ENCODE measurements around the gene RNU4-1. TPM values are rescaled to one million over a fixed set of nuclear protein-coding genes. Genes with fewer than 3 reads are reported as not detected.

RNU4-1 gene
- total RNA-seq, 1 donor from 2014 or later = 2,088 TPM

DNA sequence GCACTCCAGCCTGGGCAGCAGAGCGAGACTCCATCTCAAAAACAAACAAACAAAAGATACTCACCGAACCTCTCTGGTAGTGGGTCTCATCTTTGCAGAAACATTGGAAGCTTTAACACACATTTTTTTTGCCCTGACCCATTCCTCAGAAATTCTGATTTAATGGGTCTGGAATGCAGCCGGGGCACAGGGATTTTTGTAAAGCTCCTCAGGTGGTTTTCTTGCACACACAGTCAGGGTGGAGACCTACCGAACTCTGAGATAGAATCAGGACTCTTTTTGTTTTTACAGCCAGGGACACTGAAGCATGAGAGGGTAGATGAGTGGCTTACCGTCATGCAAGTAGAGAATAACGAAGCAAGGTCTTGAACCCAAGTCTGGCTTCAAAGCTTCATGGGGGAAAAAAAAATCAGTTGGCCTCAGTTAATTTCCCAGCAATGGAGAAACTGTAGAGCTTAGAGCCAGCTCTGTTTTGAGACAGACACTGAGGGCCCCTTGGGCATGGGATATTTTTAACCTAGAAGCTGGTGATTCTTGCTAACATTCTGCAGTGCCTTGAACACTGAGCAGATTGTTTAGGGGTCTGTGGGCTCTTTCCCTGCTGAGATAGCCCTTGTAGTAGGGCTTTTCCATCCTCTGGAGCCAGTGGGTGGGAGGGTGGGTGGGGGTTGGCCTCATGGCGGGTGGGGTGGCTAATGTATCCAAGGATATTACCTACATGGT is 6.1 kb downstream of the RNU4-1 start:
- Histone ChIP-seq H3K27ac (replicated peaks) (no peak overlapping the region), H3K4me3 (no peak overlapping the region), H3K36me3 (no peaks in the 10 kb centered on the region), H3K4me1 (peaks cover 10% of the 10 kb centered on the region), H3K9me3 (replicated peaks) (no peaks in the 10 kb centered on the region), H3K27me3 (ENCODE audit: low read depth) (no peaks in the 10 kb centered on the region)
- intact Hi-C loops (cut with micrococcal nuclease) = no loop called here
- no peak for TF ChIP-seq CTCF (IDR thresholded peaks at IDR 0.05; ENCODE audit: borderline replicate concordance)
- DNase-seq = no peak

GRCh38 chr12:120284381-120284780 is 8.7 kb downstream of the RNU4-1 start:
- H3K27ac ChIP-seq (replicated peaks) = no peak overlapping the region
- H3K27me3 ChIP-seq (ENCODE audit: low read depth) = no peaks in the 10 kb centered on the region
- H3K4me1 ChIP-seq = no peaks in the 10 kb centered on the region
- no peak for TF ChIP-seq CTCF (IDR thresholded peaks at IDR 0.05; ENCODE audit: borderline replicate concordance)
- H3K4me3 ChIP-seq = no peak overlapping the region
- H3K9me3 ChIP-seq (replicated peaks) = no peaks in the 10 kb centered on the region
- H3K36me3 ChIP-seq = no peaks in the 10 kb centered on the region
- no peak for DNase-seq
- intact Hi-C loops (cut with micrococcal nuclease) = no loop called here

GRCh38 chr12:120283318-120283717 is 9.7 kb downstream of the RNU4-1 start:
- Histone ChIP-seq H3K27ac (replicated peaks) (no peak overlapping the region), H3K9me3 (replicated peaks) (no peaks in the 10 kb centered on the region), H3K27me3 (ENCODE audit: low read depth) (no peaks in the 10 kb centered on the region), H3K4me1 (no peaks in the 10 kb centered on the region), H3K4me3 (no peak overlapping the region), H3K36me3 (no peaks in the 10 kb centered on the region)
- no peak for TF ChIP-seq CTCF (IDR thresholded peaks at IDR 0.05; ENCODE audit: borderline replicate concordance)
- no peak for DNase-seq
- intact Hi-C loops (cut with micrococcal nuclease) = no loop called here

DNA sequence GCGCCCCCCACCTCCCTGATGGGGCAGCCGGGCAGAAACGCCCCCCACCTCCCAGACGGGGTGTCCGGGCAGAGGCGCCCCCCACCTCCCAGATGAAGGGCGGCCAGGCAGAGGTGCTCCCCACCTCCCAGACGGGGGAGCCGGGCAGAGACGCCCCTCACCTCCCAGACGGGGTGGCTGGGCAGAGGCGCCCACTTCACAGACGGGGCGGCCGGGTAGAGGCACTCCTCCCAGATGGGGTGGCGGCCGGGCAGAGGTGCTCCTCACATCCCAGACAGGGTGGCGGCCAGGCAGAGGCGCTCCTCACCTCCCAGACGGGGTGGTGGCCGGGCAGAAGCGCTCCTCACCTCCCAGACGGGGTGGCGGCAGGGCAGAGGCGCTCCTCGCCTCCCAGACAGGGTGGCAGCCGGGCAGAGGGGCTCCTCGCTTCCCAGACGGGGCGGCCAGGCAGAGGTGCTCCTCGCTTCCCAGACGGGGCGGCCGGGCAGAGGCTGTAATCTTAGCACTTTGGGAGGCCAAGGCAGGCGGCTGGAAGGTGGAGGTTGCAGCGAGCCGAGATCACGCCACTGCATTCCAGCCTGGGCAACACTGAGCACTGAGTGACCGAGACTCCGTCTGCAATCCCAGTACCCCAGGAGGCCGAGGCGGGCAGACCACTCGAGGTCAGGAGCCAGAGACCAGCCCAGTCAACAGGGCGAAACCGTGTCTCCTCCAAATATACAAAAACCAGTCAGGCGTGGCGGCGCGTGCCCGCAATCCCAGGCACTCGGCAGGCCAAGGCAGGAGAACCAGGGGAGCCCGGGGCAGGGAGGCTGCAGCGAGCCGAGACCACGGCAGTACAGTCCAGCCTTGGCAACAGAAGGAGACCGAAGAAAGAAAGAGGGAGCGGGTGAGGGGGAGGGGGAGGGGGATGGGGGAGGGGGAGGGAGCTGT is 14.6 kb downstream of the RNU4-1 start:
- H3K27me3 ChIP-seq (ENCODE audit: low read depth) = no peaks in the 10 kb centered on the region
- no peaks in the 10 kb centered on the region for H3K9me3 ChIP-seq (replicated peaks)
- intact Hi-C loops (cut with micrococcal nuclease) = no loop called here
- no peaks in the 10 kb centered on the region for H3K36me3 ChIP-seq
- no peak for TF ChIP-seq CTCF (IDR thresholded peaks at IDR 0.05; ENCODE audit: borderline replicate concordance)
- no peak overlapping the region for H3K27ac ChIP-seq (replicated peaks)
- no peak overlapping the region for H3K4me3 ChIP-seq
- no peak for DNase-seq
- no peaks in the 10 kb centered on the region for H3K4me1 ChIP-seq

DNA sequence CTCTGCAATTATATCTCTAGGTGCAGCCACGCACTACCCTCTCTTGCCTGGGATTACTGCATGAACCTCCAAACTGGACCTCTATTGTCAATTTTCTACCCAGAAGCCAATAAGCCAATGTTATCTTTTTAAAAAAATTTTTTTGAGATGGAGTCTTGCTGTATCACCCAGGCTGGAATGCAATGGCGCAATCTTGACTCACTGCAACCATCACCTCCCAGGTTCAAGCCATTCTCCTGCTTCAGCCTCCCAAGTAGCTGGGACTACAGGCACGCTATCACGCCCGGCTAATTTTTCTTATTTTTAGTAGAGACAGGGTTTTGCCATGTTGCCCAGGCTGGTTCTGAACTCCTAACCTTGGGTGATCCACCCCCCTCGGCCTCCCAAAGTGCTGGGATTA is 16.3 kb downstream of the RNU4-1 start:
- H3K4me3 ChIP-seq = no peak overlapping the region
- H3K27ac ChIP-seq (replicated peaks) = no peak overlapping the region
- no peaks in the 10 kb centered on the region for H3K9me3 ChIP-seq (replicated peaks)
- no peaks in the 10 kb centered on the region for H3K27me3 ChIP-seq (ENCODE audit: low read depth)
- H3K36me3 ChIP-seq = no peaks in the 10 kb centered on the region
- intact Hi-C loops (cut with micrococcal nuclease) = no loop called here
- no peak for TF ChIP-seq CTCF (IDR thresholded peaks at IDR 0.05; ENCODE audit: borderline replicate concordance)
- H3K4me1 ChIP-seq = no peaks in the 10 kb centered on the region
- no peak for DNase-seq

Measured in left ventricle myocardium inferior (tissue), 1 donor.